Fibroblast of villous mesenchyme (primary cell): ENCODE measurements around the gene TMEM37. TPM values are rescaled to one million over a fixed set of nuclear protein-coding genes. Genes with fewer than 3 reads are reported as not detected.

ENCODE experiments used
- DNase-seq: peaks from one replicate; pipeline ENCODE4 v3.0.0-alpha.2; 2010; ENCODE audit warnings: low read depth
- H3K4me3 ChIP-seq: 2 replicates; pipeline ENCODE4 v1.5.1; 2011; ENCODE audit warnings: low read depth, mild to moderate bottlenecking, low read length
- CTCF ChIP-seq: IDR thresholded peaks from 2 replicates; pipeline ENCODE4 v1.5.1; 2012; ENCODE audit warnings: low read depth, mild to moderate bottlenecking, low read length; ENCODE audit not compliant: insufficient read depth
- total RNA-seq: library from RNA; depleted of rRNA; stranded (reverse); fragments of >200 nt; gene quantifications from 2 replicates; pipeline ENCODE4 v1.2.3, GENCODE V29; 2012

The TMEM37 gene
- total RNA-seq, 1 donor: 1.3 TPM

- no peak overlapping the region for H3K4me3 ChIP-seq
- TF ChIP-seq CTCF: no peak
- DNase-seq: no peak
Observed at GRCh38 chr2:119417908-119418307, 13.7 kb upstream of the TMEM37 start.

- no peak overlapping the region for H3K4me3 ChIP-seq
- no peak for DNase-seq
- TF ChIP-seq CTCF: no peak
Observed at GRCh38 chr2:119419065-119419464, 12.6 kb upstream of the TMEM37 start.

GRCh38 chr2:119419803-119420508, 11.7 kb upstream of the TMEM37 start:
- no peak for TF ChIP-seq CTCF
- DNase-seq: no peak
- no peak overlapping the region for H3K4me3 ChIP-seq

GRCh38 chr2:119421304-119421703, 10.3 kb upstream of the TMEM37 start:
- TF ChIP-seq CTCF: no peak
- DNase-seq: no peak

GRCh38 chr2:119421741-119422140, 9.9 kb upstream of the TMEM37 start:
- DNase-seq: no peak
- no peak for TF ChIP-seq CTCF
- H3K4me3 ChIP-seq: no peak overlapping the region

More at GRCh38 chr2:119421304-119421703, 10.3 kb upstream of the TMEM37 start:
- no peak overlapping the region for H3K4me3 ChIP-seq

- no peak overlapping the region for H3K4me3 ChIP-seq
- no peak for DNase-seq
- no peak for TF ChIP-seq CTCF
Observed at GRCh38 chr2:119422360-119423107, 9.1 kb upstream of the TMEM37 start.
